Measurements from ENCODE around the gene VSX2. TPM values are rescaled to one million over a fixed set of nuclear protein-coding genes. Genes with fewer than 3 reads are reported as not detected.

VSX2 gene
- total RNA-seq, 2 donors from 2014 or later: not detected

GRCh38 chr14:74235017-74235416 lies 4.2 kb upstream of the VSX2 start:
- TF ChIP-seq CTCF (IDR thresholded peaks at IDR 0.05): no peak
- no peak overlapping the region for H3K4me3 ChIP-seq
- DNase-seq: no peak
- H3K4me1 ChIP-seq: peaks cover under 1% of the 10 kb centered on the region
- H3K36me3 ChIP-seq: no peaks in the 10 kb centered on the region
- no peak overlapping the region for H3K27ac ChIP-seq
- no peaks in the 10 kb centered on the region for H3K9me3 ChIP-seq
- H3K9ac ChIP-seq (ENCODE audit: low read depth in 2 of 2, low read length in 2 of 2): no peak overlapping the region
- intact Hi-C loops (cut with DNase I): no loop called here
- peaks cover 15% of the 10 kb centered on the region for H3K27me3 ChIP-seq

- no peaks in the 10 kb centered on the region for H3K9me3 ChIP-seq
- H3K4me1 ChIP-seq: peaks cover 9% of the 10 kb centered on the region
- no peak overlapping the region for H3K27ac ChIP-seq
- TF ChIP-seq CTCF (IDR thresholded peaks at IDR 0.05): no peak
- peaks cover 39% of the 10 kb centered on the region for H3K27me3 ChIP-seq
- H3K9ac ChIP-seq (ENCODE audit: low read depth in 2 of 2, low read length in 2 of 2): no peak overlapping the region
- no peak for DNase-seq
- no peak overlapping the region for H3K4me3 ChIP-seq
- no peaks in the 10 kb centered on the region for H3K36me3 ChIP-seq
- intact Hi-C loops (cut with DNase I): no loop called here
Measured at GRCh38 chr14:74237441-74237840, 1.8 kb upstream of the VSX2 start.

- DNase-seq: no peak
- intact Hi-C loops (cut with DNase I): no loop called here
- no peak for TF ChIP-seq CTCF (IDR thresholded peaks at IDR 0.05)
- Histone ChIP-seq H3K9me3 (no peaks in the 10 kb centered on the region), H3K36me3 (no peaks in the 10 kb centered on the region), H3K27me3 (peaks cover 56% of the 10 kb centered on the region), H3K4me1 (peaks cover 9% of the 10 kb centered on the region), H3K27ac (no peak overlapping the region), H3K4me3 (peak overlapping the region; percentile 4), H3K9ac (ENCODE audit: low read depth in 2 of 2, low read length in 2 of 2) (peak overlapping the region in 1 of 2 donors; percentile 24)
Measured at GRCh38 chr14:74239848-74240793, 872 bp downstream of the VSX2 start.

- H3K9ac ChIP-seq (ENCODE audit: low read depth in 2 of 2, low read length in 2 of 2): peak overlapping the region in 1 of 2 donors; percentile 24
- intact Hi-C loops (cut with DNase I): no loop called here
- no peaks in the 10 kb centered on the region for H3K36me3 ChIP-seq
- no peak overlapping the region for H3K27ac ChIP-seq
- H3K27me3 ChIP-seq: peaks cover 56% of the 10 kb centered on the region
- H3K4me1 ChIP-seq: peaks cover 9% of the 10 kb centered on the region
- DNase-seq: no peak
- H3K4me3 ChIP-seq: peak overlapping the region; percentile 4
- no peaks in the 10 kb centered on the region for H3K9me3 ChIP-seq
- no peak for TF ChIP-seq CTCF (IDR thresholded peaks at IDR 0.05)
Measured at GRCh38 chr14:74240794-74241651, 1.8 kb downstream of the VSX2 start.

- intact Hi-C loops (cut with DNase I): no loop called here
- no peak overlapping the region for H3K27ac ChIP-seq
- no peak overlapping the region for H3K9ac ChIP-seq (ENCODE audit: low read depth in 2 of 2, low read length in 2 of 2)
- no peaks in the 10 kb centered on the region for H3K9me3 ChIP-seq
- no peak for TF ChIP-seq CTCF (IDR thresholded peaks at IDR 0.05)
- H3K27me3 ChIP-seq: peaks cover 56% of the 10 kb centered on the region
- no peak for DNase-seq
- H3K4me3 ChIP-seq: no peak overlapping the region
- H3K36me3 ChIP-seq: no peaks in the 10 kb centered on the region
- H3K4me1 ChIP-seq: peaks cover 9% of the 10 kb centered on the region
Measured at GRCh38 chr14:74241652-74242017, 2.4 kb downstream of the VSX2 start.
